HUDEP-2 (cell line): ENCODE data around the gene ZDHHC7.
A peak's percentile ranks its signal among the peaks of the same experiment; 100 is the strongest.

Experiments
- DNase-seq, 76 experiments: peaks; one replicate each; lab custom pipeline; 2025; ENCODE audit not compliant: unreplicated experiment in 76 of 76; lab: John Stamatoyannopoulos, UW

ZDHHC7 gene

GRCh38 chr16:85025781-85026653 lies 14.7 kb upstream of the ZDHHC7 start:
- peak in 11 of 76 experiments; percentile 12 to 48 (median 25) for DNase-seq

- DNase-seq = no peak
Measured at GRCh38 chr16:85019659-85020245, 8.4 kb upstream of the ZDHHC7 start.

GRCh38 chr16:85018529-85019236 lies 7.3 kb upstream of the ZDHHC7 start:
- no peak for DNase-seq

GRCh38 chr16:85017633-85018032 lies 6.3 kb upstream of the ZDHHC7 start:
- DNase-seq = no peak

GRCh38 chr16:85017151-85017550 lies 5.8 kb upstream of the ZDHHC7 start:
- no peak for DNase-seq

- no peak for DNase-seq
Measured at GRCh38 chr16:85015481-85016187, 4.3 kb upstream of the ZDHHC7 start.

- no peak for DNase-seq
Measured at GRCh38 chr16:85014311-85014710, 3.0 kb upstream of the ZDHHC7 start.

GRCh38 chr16:85011846-85012284 lies 530 bp upstream of the ZDHHC7 start:
- DNase-seq = peak in 1 of 76 experiments; percentile 60

GRCh38 chr16:85010446-85010930 lies 847 bp downstream of the ZDHHC7 start:
- peak in 1 of 76 experiments; percentile 51 for DNase-seq

GRCh38 chr16:85008271-85008670 lies 3.1 kb downstream of the ZDHHC7 start:
- DNase-seq = no peak

GRCh38 chr16:85007496-85008214 lies 3.7 kb downstream of the ZDHHC7 start:
- DNase-seq = no peak

GRCh38 chr16:85006639-85007038 lies 4.7 kb downstream of the ZDHHC7 start:
- DNase-seq = no peak

- DNase-seq = no peak
Measured at GRCh38 chr16:85005285-85006069, 5.9 kb downstream of the ZDHHC7 start.

- no peak for DNase-seq
Measured at GRCh38 chr16:85004587-85005205, 6.6 kb downstream of the ZDHHC7 start.

- DNase-seq = no peak
Measured at GRCh38 chr16:85003725-85004586, 7.4 kb downstream of the ZDHHC7 start.

- DNase-seq = no peak
Measured at GRCh38 chr16:85003076-85003475, 8.3 kb downstream of the ZDHHC7 start.

- no peak for DNase-seq
Measured at GRCh38 chr16:85002608-85003007, 8.7 kb downstream of the ZDHHC7 start.

- DNase-seq = no peak
Measured at GRCh38 chr16:85002099-85002541, 9.2 kb downstream of the ZDHHC7 start.
